ENCODE measurements around the gene EEFSEC.
A peak's percentile ranks its signal among the peaks of the same experiment; 100 is the strongest.

EEFSEC gene

DNA sequence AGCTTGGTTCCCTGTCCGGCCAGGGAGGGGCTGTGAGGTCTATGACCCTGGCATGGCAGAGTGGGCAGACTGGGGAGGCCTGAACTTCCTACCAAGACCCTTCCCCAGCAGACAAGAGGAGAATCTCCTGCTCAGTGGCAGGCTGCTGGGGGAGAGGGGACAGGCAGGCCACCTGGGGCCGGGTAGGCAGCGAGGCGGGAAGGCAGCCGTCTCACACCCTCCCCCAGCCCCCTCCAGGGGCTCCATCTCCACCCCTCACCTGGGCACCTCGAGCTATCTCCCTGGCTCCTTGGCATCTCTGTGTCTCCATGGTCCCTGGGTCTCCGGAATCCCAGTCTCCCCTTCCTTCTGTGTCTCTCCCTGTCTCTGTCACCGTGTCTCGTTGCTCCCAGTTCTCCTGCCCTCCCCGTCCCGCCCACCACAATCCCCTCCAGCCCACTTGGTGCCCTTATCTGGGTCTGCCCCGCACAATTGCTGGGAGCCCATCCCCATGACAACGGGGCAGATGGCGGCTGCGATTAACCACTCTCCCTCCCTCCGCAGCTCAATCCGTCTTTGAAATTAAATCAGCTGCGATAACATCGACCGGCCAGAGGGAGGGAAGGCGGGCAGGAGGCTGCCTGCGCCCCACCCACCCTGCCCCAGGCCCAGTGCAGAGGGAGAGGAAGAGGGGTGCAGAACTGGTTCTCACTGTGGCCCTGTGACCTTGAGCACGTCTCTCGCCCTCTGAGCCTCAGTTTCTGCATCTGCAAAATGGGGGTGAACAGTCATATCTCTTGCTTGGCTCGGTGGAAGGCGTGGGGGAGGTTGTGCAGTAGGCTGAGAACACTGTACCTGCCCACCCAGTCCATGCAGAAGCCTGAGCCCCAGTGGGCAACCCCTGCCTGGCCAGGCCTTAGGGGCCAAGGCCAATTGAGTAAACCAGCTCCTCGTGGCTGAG lies 303.8 kb downstream of the EEFSEC start:
- DNase-seq = peak in 2 of 3 experiments; percentile 36 to 69

GRCh38 chr3:128457937-128458336 lies 304.7 kb downstream of the EEFSEC start:
- DNase-seq = no peak

Data from NCI-H1417 (cell line).